Suprapubic skin (tissue), 3 donors: ENCODE data around the gene YTHDC2.

ENCODE experiments used
- CTCF ChIP-seq, 2 donors: fragments of 200-600 bp in 1 of 2; fragments of 450-650 bp in 1 of 2; sonication (generic) in 1 of 2; IDR thresholded peaks; one replicate each; pipeline ENCODE4 v1.5.1; 2016 to 2019; ENCODE audit warnings: antibody characterized with exemption in 2 of 2, mild to moderate bottlenecking in 1 of 2, moderate library complexity in 1 of 2
- POLR2A ChIP-seq, 2 donors: fragments of 450-650 bp; IDR thresholded peaks; one replicate each; pipeline ENCODE4 v1.6.1; 2017; ENCODE audit warnings: antibody characterized with exemption in 2 of 2, mild to moderate bottlenecking in 2 of 2, moderate library complexity in 2 of 2

- no peak for TF ChIP-seq POLR2A (IDR thresholded peaks at IDR 0.05)
- TF ChIP-seq CTCF (IDR thresholded peaks at IDR 0.05): no peak
Measured at GRCh38 chr5:113507601-113508000, 5.9 kb upstream of the YTHDC2 start.
